HepG2 (cell line): Measurements from ENCODE around the gene ARL11. TPM values are rescaled to one million over a fixed set of nuclear protein-coding genes. Genes with fewer than 3 reads are reported as not detected.
A peak's percentile ranks its signal among the peaks of the same experiment; 100 is the strongest.

ENCODE experiments used
- ATF7 ChIP-seq, 2 experiments: fragments of 450-650 bp in 1 of 2; sonication (generic) in 1 of 2; formaldehyde crosslinking in 1 of 2; IDR thresholded peaks; 2 replicates each; pipeline versions ENCODE4 v1.4.0 to v1.6.1; 2016 to 2020; ENCODE audit warnings: antibody characterized with exemption in 1 of 2, mild to moderate bottlenecking in 1 of 2, missing genetic modification reagents in 1 of 2
- CREB1 ChIP-seq, 2 experiments: fragments of 450-650 bp in 1 of 2; IDR thresholded peaks; 2 replicates each; pipeline ENCODE4 v1.6.1; 2016 to 2017; ENCODE audit warnings: control low read depth in 1 of 2, mild to moderate bottlenecking in 1 of 2, missing compliant biosample characterization in 1 of 2, missing genetic modification characterization in 1 of 2
- EEA1 ChIP-seq: sonication (generic); formaldehyde crosslinking; IDR thresholded peaks from 2 replicates; pipeline ENCODE4 v1.5.1; 2020; ENCODE audit warnings: mild to moderate bottlenecking, missing genetic modification reagents, borderline replicate concordance
- ELF4 ChIP-seq: sonication (generic); formaldehyde crosslinking; IDR thresholded peaks from 2 replicates; pipeline ENCODE4 v1.5.0; 2020; ENCODE audit warnings: missing genetic modification reagents, mild to moderate bottlenecking, moderate library complexity, borderline replicate concordance
- FOSL2 ChIP-seq: sonication (generic); formaldehyde crosslinking; IDR thresholded peaks from 2 replicates; pipeline ENCODE4 v1.4.0; 2020; ENCODE audit warnings: missing genetic modification reagents
- KMT2B ChIP-seq: IDR thresholded peaks from 2 replicates; pipeline ENCODE4 v1.6.1; 2016; ENCODE audit warnings: missing genetic modification reagents, missing compliant biosample characterization
- MIXL1 ChIP-seq: IDR thresholded peaks from 2 replicates; pipeline ENCODE4 v1.6.1; 2016
- NFRKB ChIP-seq: fragments of 450-650 bp; IDR thresholded peaks from 2 replicates; pipeline ENCODE4 v1.6.1; 2017
- PAF1 ChIP-seq: IDR thresholded peaks from 2 replicates; pipeline ENCODE4 v1.6.1; 2016; ENCODE audit warnings: missing genetic modification reagents, missing compliant biosample characterization
- TBP ChIP-seq: sonication (generic); formaldehyde crosslinking; IDR thresholded peaks from 2 replicates; pipeline ENCODE4 v1.5.0; 2020; ENCODE audit warnings: missing genetic modification reagents
- ZKSCAN8 ChIP-seq: IDR thresholded peaks from 2 replicates; pipeline ENCODE4 v1.6.1; 2016; ENCODE audit warnings: borderline replicate concordance, missing genetic modification reagents, missing compliant biosample characterization
- ZNF10 ChIP-seq: sonication (generic); formaldehyde crosslinking; IDR thresholded peaks from 2 replicates; pipeline ENCODE4 v1.4.0; 2020; ENCODE audit warnings: mild to moderate bottlenecking, low read depth, missing genetic modification reagents, borderline replicate concordance
- ZNF24 ChIP-seq: fragments of 450-650 bp; IDR thresholded peaks from 2 replicates; pipeline ENCODE4 v1.6.1; 2017; ENCODE audit warnings: antibody characterized with exemption, mild to moderate bottlenecking
- ZNF264 ChIP-seq: sonication (generic); formaldehyde crosslinking; IDR thresholded peaks from 2 replicates; pipeline ENCODE4 v1.4.0; 2020; ENCODE audit warnings: missing genetic modification reagents
- ZNF484 ChIP-seq: sonication (generic); formaldehyde crosslinking; IDR thresholded peaks from 2 replicates; pipeline ENCODE4 v1.5.1; 2020; ENCODE audit warnings: mild to moderate bottlenecking, low read depth, missing genetic modification reagents, borderline replicate concordance
- ZNF605 ChIP-seq: sonication (generic); formaldehyde crosslinking; IDR thresholded peaks from 2 replicates; pipeline ENCODE4 v1.8.0; 2022; ENCODE audit warnings: mild to moderate bottlenecking, missing genetic modification reagents
- polyA plus RNA-seq, 8 experiments: library from polyadenylated mRNA; depleted of rRNA in 3 of 8; stranded (reverse) in 7 of 8; unstranded in 1 of 8; fragments of >200 nt; fragmentation: Illumina TruSeq in 4 of 8; extraction: Trizol in 4 of 8; gene quantifications; 2 replicates each; pipeline versions ENCODE4 v1.2.1 to v1.2.3, GENCODE V29; 2011 to 2016; ENCODE audit warnings: low read depth in 4 of 8, missing spikeins in 1 of 8, mixed read lengths in 1 of 8; ENCODE audit not compliant: insufficient read depth in 1 of 8
- total RNA-seq, 5 experiments: library from RNA; depleted of rRNA; stranded (reverse); fragments of >200 nt; fragmentation: Illumina TruSeq; extraction: Trizol; gene quantifications; 2 replicates each; pipeline ENCODE4 v1.2.3, GENCODE V29; 2016; ENCODE audit warnings: low read depth in 1 of 5
- TF ChIP-seq, protein P1 (sequence below): sonication (generic); formaldehyde crosslinking; conservative IDR thresholded peaks from 2 replicates; pipeline ENCODE4 v1.8.0; 2022; ENCODE audit warnings: mild to moderate bottlenecking, moderate library complexity, missing genetic modification reagents
- TF ChIP-seq, protein P2 (sequence below): fragments of 450-650 bp; IDR thresholded peaks from 2 replicates; pipeline ENCODE4 v1.6.1; 2017
- TF ChIP-seq, protein P3 (sequence below): sonication (generic); formaldehyde crosslinking; IDR thresholded peaks from 2 replicates; pipeline ENCODE4 v1.5.0; 2020; ENCODE audit warnings: missing genetic modification reagents
- TF ChIP-seq, protein P4 (sequence below): sonication (generic); formaldehyde crosslinking; IDR thresholded peaks from 2 replicates; pipeline ENCODE4 v1.8.0; 2022; ENCODE audit warnings: mild to moderate bottlenecking, missing genetic modification reagents; ENCODE audit not compliant: insufficient replicate concordance
- TF ChIP-seq, protein P5 (sequence below): sonication (generic); formaldehyde crosslinking; IDR thresholded peaks from 2 replicates; pipeline ENCODE4 v1.4.0; 2020; ENCODE audit warnings: mild to moderate bottlenecking, missing genetic modification reagents

The ARL11 gene
- total and polyA plus RNA-seq, 2 of the 13 experiments (the other 11 are each of a cell fraction or from before 2014, with no cell fraction given) = 0.04 to 0.22 TPM

DNA sequence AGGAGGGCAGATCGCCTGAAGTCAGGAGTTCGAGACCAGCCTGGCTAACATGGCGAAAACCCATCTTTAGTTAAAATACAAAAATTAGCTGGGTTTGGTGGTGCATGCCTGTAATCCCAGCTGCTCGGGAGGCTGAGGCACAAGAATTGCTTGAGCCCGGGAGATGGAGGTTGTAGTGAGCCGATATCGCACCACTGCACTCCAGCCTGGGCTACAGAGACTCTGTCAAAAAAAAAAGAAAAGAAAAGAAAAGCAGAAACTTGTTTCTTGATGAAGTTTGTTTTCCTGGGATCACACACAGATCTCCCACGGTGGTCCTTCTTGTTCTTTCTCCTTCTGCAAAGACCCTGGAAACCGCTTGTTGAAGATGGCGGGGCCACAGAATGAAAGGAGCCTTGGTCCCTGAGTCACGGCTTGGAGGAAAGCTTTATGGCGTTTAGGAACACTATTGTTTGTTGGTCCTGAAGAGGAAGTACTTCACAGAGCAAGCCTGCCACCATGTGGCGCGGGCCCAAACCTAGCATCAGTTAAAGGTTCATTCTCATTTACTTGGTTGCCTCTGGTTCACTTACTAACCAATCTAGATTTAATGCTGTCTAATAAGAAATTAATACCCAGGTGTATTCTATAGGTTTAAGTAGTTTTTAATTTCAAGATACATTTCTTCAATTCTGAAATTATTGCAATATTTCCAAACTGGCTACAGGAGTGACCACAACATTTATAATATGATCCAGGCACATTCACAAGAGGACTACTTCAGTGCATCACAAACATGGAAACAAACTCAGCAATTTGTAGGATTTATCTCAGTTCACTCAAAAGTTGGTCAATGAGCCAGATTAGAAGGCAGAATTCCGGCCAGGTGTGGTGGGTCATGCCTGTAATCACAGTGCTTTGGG is 21.3 kb upstream of the ARL11 start (continued):
- TF ChIP-seq, protein P1, sequence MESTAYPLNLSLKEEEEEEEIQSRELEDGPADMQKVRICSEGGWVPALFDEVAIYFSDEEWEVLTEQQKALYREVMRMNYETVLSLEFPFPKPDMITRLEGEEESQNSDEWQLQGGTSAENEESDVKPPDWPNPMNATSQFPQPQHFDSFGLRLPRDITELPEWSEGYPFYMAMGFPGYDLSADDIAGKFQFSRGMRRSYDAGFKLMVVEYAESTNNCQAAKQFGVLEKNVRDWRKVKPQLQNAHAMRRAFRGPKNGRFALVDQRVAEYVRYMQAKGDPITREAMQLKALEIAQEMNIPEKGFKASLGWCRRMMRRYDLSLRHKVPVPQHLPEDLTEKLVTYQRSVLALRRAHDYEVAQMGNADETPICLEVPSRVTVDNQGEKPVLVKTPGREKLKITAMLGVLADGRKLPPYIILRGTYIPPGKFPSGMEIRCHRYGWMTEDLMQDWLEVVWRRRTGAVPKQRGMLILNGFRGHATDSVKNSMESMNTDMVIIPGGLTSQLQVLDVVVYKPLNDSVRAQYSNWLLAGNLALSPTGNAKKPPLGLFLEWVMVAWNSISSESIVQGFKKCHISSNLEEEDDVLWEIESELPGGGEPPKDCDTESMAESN (CRISPR knock-in tag) = no peak
- TF ChIP-seq FOSL2 (CRISPR knock-in tag) (peak; percentile 62), ZKSCAN8 (CRISPR knock-in tag) (no peak), ZNF10 (CRISPR knock-in tag) (no peak), MIXL1 (0 out of 2 replicates have a peak, but pooled peaks have one; percentile 40), EEA1 (CRISPR knock-in tag) (no peak), ZNF264 (CRISPR knock-in tag) (no peak), ZNF24 (no peak), ATF7 (IDR thresholded peaks at IDR 0.05) (no peak), ATF7 (CRISPR knock-in tag; IDR thresholded peaks at IDR 0.05) (no peak), CREB1 (IDR thresholded peaks at IDR 0.05) (no peak), CREB1 (CRISPR knock-in tag; IDR thresholded peaks at IDR 0.05) (no peak), ELF4 (CRISPR knock-in tag) (no peak), ZNF484 (no peak), KMT2B (CRISPR knock-in tag) (no peak), TBP (CRISPR knock-in tag) (no peak), ZNF605 (CRISPR knock-in tag) (peak; percentile 44; the same call in 1 of the 2 replicates), NFRKB (no peak), PAF1 (no peak)
- TF ChIP-seq, protein P2, sequence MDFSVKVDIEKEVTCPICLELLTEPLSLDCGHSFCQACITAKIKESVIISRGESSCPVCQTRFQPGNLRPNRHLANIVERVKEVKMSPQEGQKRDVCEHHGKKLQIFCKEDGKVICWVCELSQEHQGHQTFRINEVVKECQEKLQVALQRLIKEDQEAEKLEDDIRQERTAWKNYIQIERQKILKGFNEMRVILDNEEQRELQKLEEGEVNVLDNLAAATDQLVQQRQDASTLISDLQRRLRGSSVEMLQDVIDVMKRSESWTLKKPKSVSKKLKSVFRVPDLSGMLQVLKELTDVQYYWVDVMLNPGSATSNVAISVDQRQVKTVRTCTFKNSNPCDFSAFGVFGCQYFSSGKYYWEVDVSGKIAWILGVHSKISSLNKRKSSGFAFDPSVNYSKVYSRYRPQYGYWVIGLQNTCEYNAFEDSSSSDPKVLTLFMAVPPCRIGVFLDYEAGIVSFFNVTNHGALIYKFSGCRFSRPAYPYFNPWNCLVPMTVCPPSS = no peak
- TF ChIP-seq, protein P3, sequence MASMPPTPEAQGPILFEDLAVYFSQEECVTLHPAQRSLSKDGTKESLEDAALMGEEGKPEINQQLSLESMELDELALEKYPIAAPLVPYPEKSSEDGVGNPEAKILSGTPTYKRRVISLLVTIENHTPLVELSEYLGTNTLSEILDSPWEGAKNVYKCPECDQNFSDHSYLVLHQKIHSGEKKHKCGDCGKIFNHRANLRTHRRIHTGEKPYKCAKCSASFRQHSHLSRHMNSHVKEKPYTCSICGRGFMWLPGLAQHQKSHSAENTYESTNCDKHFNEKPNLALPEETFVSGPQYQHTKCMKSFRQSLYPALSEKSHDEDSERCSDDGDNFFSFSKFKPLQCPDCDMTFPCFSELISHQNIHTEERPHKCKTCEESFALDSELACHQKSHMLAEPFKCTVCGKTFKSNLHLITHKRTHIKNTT (CRISPR knock-in tag) = no peak
- TF ChIP-seq, protein P4, sequence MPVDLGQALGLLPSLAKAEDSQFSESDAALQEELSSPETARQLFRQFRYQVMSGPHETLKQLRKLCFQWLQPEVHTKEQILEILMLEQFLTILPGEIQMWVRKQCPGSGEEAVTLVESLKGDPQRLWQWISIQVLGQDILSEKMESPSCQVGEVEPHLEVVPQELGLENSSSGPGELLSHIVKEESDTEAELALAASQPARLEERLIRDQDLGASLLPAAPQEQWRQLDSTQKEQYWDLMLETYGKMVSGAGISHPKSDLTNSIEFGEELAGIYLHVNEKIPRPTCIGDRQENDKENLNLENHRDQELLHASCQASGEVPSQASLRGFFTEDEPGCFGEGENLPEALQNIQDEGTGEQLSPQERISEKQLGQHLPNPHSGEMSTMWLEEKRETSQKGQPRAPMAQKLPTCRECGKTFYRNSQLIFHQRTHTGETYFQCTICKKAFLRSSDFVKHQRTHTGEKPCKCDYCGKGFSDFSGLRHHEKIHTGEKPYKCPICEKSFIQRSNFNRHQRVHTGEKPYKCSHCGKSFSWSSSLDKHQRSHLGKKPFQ (CRISPR knock-in tag) = peak; percentile 23
- TF ChIP-seq, protein P5, sequence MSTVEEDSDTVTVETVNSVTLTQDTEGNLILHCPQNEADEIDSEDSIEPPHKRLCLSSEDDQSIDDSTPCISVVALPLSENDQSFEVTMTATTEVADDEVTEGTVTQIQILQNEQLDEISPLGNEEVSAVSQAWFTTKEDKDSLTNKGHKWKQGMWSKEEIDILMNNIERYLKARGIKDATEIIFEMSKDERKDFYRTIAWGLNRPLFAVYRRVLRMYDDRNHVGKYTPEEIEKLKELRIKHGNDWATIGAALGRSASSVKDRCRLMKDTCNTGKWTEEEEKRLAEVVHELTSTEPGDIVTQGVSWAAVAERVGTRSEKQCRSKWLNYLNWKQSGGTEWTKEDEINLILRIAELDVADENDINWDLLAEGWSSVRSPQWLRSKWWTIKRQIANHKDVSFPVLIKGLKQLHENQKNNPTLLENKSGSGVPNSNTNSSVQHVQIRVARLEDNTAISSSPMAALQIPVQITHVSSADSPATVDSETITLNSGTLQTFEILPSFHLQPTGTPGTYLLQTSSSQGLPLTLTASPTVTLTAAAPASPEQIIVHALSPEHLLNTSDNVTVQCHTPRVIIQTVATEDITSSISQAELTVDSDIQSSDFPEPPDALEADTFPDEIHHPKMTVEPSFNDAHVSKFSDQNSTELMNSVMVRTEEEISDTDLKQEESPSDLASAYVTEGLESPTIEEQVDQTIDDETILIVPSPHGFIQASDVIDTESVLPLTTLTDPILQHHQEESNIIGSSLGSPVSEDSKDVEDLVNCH (CRISPR knock-in tag) = no peak
